Thymus (tissue), 11 donors: ENCODE data around the gene SMU1. TPM values are rescaled to one million over a fixed set of nuclear protein-coding genes. Genes with fewer than 3 reads are reported as not detected.

Experiments used
- DNase-seq, 9 donors: peaks; one replicate each; pipeline ENCODE4 v3.0.0-alpha.2; 2013; ENCODE audit warnings: low spot score in 9 of 9, low read depth in 6 of 9, missing footprints in 1 of 9
- H3K27ac ChIP-seq, 2 donors: one replicate each; pipeline ENCODE4 v1.5.1; 2013; ENCODE audit warnings: control low read depth in 1 of 2, low read depth in 1 of 2, low read length in 1 of 2, mild to moderate bottlenecking in 1 of 2, moderate library complexity in 1 of 2
- H3K27me3 ChIP-seq, 2 donors: one replicate each; pipeline ENCODE4 v1.5.1; 2013; ENCODE audit warnings: low read length in 1 of 2; ENCODE audit not compliant: control insufficient read depth in 2 of 2, insufficient read depth in 1 of 2
- H3K36me3 ChIP-seq, 2 donors: one replicate each; pipeline ENCODE4 v1.5.1; 2013; ENCODE audit warnings: low read length in 1 of 2, mild to moderate bottlenecking in 1 of 2, moderate library complexity in 1 of 2; ENCODE audit not compliant: control insufficient read depth in 2 of 2, insufficient read depth in 2 of 2
- H3K4me1 ChIP-seq, 2 donors: one replicate each; pipeline ENCODE4 v1.5.1; 2013; ENCODE audit warnings: low read length in 2 of 2; ENCODE audit not compliant: control insufficient read depth in 2 of 2, insufficient read depth in 2 of 2
- H3K4me3 ChIP-seq, 2 donors: one replicate each; pipeline ENCODE4 v1.5.1; 2013; ENCODE audit warnings: low read length in 2 of 2, control low read depth in 1 of 2, mild to moderate bottlenecking in 1 of 2
- H3K9me3 ChIP-seq, 2 donors: one replicate each; pipeline ENCODE4 v1.5.1; 2013; ENCODE audit warnings: low read length in 1 of 2, mild to moderate bottlenecking in 1 of 2; ENCODE audit not compliant: control insufficient read depth in 2 of 2, insufficient read depth in 1 of 2
- WGBS: extraction: QIAGEN DNeasy Blood & Tissue Kit; methylation state at CpG from one replicate; pipeline ENCODE4 v1.1.7; 2013; 5-methylcytosine and 5-hydroxymethylcytosine counted together
- polyA plus RNA-seq: library from polyadenylated mRNA; stranded (reverse); fragments of 200-250 nt; gene quantifications from one replicate; pipeline ENCODE4 v1.2.3, GENCODE V29; 2013
- total RNA-seq: library from RNA; stranded (reverse); fragments of 120-200 nt; gene quantifications from one replicate; pipeline ENCODE4 v1.2.4, GENCODE V29; 2013
- donor health status: healthy.

The SMU1 gene
- total and polyA plus RNA-seq, 2 donors, result 14.9 to 27.3 TPM

DNA sequence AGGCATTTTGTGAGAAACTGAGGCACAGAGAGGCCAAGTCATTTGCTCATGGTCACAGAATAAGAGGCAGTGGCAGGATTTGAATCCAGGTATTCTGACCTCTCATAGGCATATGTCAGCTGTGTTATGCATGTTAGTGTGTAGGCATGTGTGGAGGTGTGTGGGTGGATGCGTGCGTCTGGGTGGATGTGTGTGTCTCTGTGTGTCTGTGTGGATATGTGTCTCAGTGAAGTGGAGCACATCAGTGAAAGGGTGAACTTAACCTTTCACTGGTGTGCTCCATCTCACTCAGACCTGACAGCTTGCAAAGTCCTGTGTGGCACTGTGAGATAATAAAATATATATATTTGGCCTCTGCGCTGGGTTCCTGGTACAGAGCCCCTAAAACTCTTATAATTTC, 32.0 kb upstream of the SMU1 start:
- H3K9me3 ChIP-seq, result no peaks in the 10 kb centered on the region
- H3K27ac ChIP-seq, result no peak overlapping the region
- no peak overlapping the region for H3K4me3 ChIP-seq
- H3K4me1 ChIP-seq, result peaks cover 0 to 9% of the 10 kb centered on the region in 2 donors
- no peak for DNase-seq
- H3K27me3 ChIP-seq, result no peaks in the 10 kb centered on the region
- WGBS, result 96% methylated on average over 3 of the region's 3 CpGs
- H3K36me3 ChIP-seq, result peaks cover 15 to 30% of the 10 kb centered on the region in 2 donors

DNA sequence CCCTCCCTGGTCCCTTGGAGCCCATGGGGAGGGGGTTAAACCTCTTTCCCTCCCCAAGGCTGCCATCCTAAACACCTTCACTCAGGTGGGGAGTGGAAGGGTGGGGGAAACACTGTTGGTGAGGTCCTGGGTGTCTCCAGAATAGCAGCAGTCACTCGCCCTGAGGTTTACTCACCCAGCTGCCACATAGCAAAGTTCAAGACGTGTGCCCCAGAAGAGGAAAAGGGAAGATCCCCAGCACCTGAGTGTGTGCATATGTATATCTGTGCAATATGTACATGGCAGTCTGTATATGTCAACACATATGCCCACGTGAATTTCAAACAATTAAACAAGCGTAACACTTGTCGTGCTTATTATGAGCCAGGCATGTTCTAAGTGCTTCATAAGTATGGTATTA, 31.3 kb upstream of the SMU1 start:
- Histone ChIP-seq H3K4me1 (peaks cover 0 to 9% of the 10 kb centered on the region in 2 donors), H3K9me3 (no peaks in the 10 kb centered on the region), H3K27ac (no peak overlapping the region), H3K4me3 (no peak overlapping the region), H3K27me3 (no peaks in the 10 kb centered on the region), H3K36me3 (peaks cover 9 to 23% of the 10 kb centered on the region in 2 donors)
- 75% methylated on average over 5 of the region's 5 CpGs for WGBS
- DNase-seq, result no peak

DNA sequence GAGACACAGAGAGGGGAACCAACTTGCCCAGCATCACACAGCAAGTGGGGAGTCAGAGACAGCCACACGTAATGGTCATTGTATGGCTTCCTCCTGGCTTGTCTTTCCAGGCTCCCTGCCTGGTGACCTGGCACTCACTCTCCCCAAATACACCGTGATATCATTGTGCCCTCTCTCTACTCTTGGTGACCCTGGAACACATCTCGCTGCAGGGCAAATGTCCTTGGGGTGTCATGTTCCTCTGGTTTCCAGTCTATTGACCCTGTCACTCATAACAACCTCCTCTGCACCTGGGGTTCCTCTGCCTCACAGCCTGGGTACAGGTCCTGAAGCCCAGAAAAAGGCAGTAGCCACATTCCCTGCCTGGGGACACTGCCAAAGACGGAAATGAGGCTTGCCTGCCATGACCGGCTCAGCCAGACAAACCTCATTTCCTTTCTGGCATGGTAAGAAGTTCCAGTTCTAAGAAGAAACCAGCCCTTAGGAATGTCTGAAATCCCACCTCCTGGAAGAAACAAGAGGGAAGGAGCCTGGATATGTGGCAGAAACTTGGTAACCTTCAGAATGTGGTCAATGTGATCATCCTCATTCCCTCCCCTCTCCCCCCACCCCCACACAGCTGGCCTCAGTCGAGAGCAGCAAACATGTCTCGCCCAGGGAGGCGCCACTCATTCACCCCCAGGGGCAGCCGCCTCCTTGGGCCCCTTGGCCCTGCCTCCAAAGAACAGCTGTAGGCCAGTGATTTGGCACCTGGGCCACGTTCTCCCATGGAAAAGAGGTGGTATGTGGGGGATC, 30.6 kb upstream of the SMU1 start:
- no peaks in the 10 kb centered on the region for H3K27me3 ChIP-seq
- H3K4me1 ChIP-seq, result peaks cover 0 to 9% of the 10 kb centered on the region in 2 donors
- H3K36me3 ChIP-seq, result peaks cover 6 to 16% of the 10 kb centered on the region in 2 donors
- DNase-seq, result no peak
- no peak overlapping the region for H3K4me3 ChIP-seq
- WGBS, result 85% methylated on average over 10 of the region's 10 CpGs
- no peak overlapping the region for H3K27ac ChIP-seq
- H3K9me3 ChIP-seq, result no peaks in the 10 kb centered on the region

DNA sequence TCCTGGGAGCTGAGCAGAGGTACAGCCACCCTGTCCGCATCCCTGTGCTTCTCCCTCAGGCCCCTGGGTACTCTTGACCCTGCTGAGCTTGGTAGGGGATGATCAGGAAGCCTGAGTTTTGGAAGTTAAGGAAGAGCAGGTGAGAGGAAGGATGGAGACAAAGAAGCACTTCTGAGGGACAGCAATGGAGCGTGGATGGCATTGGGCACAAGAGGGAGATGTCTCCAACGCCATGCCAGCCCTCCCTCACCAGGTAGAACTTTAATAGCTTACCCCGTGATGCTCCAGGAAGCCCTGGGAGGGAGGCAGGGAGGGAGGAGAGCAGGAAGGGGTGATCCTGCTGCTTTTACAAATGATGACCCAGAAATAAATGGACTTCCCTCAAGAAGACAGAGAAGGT, 29.9 kb upstream of the SMU1 start:
- no peak overlapping the region for H3K4me3 ChIP-seq
- no peak overlapping the region for H3K27ac ChIP-seq
- 80% methylated on average over 4 of the region's 4 CpGs for WGBS
- H3K36me3 ChIP-seq, result peaks cover 0 to 10% of the 10 kb centered on the region in 2 donors
- no peaks in the 10 kb centered on the region for H3K9me3 ChIP-seq
- peaks cover 0 to 9% of the 10 kb centered on the region in 2 donors for H3K4me1 ChIP-seq
- H3K27me3 ChIP-seq, result no peaks in the 10 kb centered on the region
- DNase-seq, result no peak

DNA sequence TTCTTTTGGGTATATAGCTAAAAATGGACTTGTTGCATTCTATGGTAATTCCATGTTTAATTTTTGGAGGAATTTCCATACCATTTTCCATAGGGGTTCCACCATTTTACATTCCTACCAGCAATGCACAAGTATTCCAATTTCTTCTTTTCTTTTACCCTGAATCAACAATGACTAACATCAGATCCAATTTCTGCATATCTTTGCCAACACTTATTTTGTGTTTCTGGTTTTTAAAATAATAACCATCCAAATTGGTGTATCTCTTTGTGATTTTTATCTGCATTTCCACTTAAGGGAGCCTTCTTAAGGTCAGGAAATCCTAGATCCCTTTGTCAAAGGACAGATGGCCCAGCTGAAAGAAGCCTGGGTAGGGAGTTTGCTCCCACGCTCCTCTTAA, 29.5 kb upstream of the SMU1 start:
- H3K4me3 ChIP-seq, result no peak overlapping the region
- DNase-seq, result no peak
- WGBS, result 100% methylated on average over 1 of the region's 1 CpG
- H3K36me3 ChIP-seq, result peaks cover 0 to 6% of the 10 kb centered on the region in 2 donors
- H3K27ac ChIP-seq, result no peak overlapping the region
- peaks cover 0 to 9% of the 10 kb centered on the region in 2 donors for H3K4me1 ChIP-seq
- H3K9me3 ChIP-seq, result no peaks in the 10 kb centered on the region
- no peaks in the 10 kb centered on the region for H3K27me3 ChIP-seq

DNA sequence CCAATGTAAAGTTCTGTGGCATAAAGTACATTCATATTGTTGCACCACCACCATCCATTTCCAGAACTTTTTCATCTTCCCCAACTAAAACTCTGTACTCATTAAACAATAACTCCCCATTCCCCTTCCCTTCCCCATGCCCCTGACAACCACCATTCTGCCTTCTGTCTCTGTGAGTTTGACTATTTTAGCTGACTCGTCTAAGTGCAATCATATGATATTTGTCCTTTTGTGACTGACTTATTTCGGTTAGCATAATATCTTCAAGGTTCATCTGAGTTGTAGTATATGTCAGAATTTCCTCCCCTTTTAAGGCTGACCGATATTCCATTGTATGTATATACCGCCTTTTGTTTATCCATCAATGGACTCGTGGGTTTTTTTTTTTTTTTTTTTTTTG, 29.0 kb upstream of the SMU1 start:
- no peaks in the 10 kb centered on the region for H3K9me3 ChIP-seq
- H3K36me3 ChIP-seq, result peaks cover 0 to 5% of the 10 kb centered on the region in 2 donors
- H3K27ac ChIP-seq, result no peak overlapping the region
- 96% methylated on average over 5 of the region's 5 CpGs for WGBS
- no peak for DNase-seq
- H3K4me3 ChIP-seq, result no peak overlapping the region
- H3K4me1 ChIP-seq, result peaks cover 0 to 9% of the 10 kb centered on the region in 2 donors
- H3K27me3 ChIP-seq, result no peaks in the 10 kb centered on the region

DNA sequence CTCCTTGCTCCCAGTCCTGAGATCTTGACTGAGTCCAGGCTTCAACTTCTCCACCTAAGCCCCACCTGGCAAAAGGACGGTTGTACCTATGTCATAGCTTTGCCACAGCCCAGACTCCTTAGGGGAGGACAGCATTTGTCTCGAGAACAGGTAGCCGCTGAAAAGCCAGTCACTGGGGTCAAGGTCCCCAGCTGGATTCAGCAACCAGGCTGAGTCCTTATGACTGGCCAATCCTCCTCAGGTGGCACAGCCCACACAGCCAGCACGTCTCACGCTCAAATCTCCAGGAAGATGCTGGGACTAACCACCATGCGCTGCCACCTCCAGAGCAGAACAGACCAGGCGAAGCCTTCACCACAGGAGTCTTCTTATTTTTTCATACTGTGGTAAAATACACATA, 27.9 kb upstream of the SMU1 start:
- 91% methylated on average over 7 of the region's 7 CpGs for WGBS
- DNase-seq, result no peak

DNA sequence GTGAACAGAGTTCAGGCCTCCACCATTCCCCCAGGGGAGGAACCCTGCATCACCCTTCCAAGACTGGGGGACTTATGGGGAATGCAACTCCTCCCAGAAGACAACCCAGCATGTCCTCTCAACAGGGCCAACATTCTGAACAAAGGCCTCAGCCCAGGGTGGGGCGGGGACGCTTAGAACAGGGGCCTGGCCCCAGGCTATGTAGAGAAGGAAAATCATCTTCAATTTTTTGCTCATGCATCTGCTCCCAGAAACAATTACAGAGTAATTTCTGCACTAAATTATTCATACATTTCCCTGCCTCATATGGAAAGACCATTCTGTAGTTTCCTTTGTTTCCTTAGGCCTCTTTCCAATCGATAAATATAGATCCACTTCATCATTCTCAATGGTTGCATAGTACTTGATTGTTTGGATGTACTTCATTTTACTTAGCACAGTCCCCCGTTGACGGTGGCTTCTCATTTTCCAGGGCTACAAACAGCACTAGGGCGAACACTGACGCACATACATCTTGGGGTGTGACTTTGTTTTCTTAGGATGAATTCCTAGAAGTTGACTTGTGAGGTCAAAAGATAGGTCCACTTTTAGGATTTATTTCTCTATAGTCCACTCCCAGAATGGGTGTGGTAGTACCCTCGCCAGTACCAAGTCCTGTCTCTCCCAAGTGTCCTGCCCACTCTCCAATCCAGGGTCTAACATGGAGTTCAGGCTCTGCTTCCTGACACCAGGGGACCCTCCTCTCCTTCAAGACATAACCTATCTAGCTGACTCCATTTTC, 27.2 kb upstream of the SMU1 start:
- Histone ChIP-seq H3K36me3 (no peaks in the 10 kb centered on the region), H3K27me3 (no peaks in the 10 kb centered on the region), H3K27ac (no peak overlapping the region), H3K9me3 (no peaks in the 10 kb centered on the region), H3K4me3 (no peak overlapping the region), H3K4me1 (peaks cover 0 to 9% of the 10 kb centered on the region in 2 donors)
- WGBS, result 98% methylated on average over 8 of the region's 8 CpGs
- no peak for DNase-seq

More for the DNA sequence above, 27.9 kb upstream of the SMU1 start:
- Histone ChIP-seq H3K9me3 (no peaks in the 10 kb centered on the region), H3K4me1 (peaks cover 0 to 9% of the 10 kb centered on the region in 2 donors), H3K36me3 (no peaks in the 10 kb centered on the region), H3K27me3 (no peaks in the 10 kb centered on the region), H3K27ac (no peak overlapping the region), H3K4me3 (no peak overlapping the region)

DNA sequence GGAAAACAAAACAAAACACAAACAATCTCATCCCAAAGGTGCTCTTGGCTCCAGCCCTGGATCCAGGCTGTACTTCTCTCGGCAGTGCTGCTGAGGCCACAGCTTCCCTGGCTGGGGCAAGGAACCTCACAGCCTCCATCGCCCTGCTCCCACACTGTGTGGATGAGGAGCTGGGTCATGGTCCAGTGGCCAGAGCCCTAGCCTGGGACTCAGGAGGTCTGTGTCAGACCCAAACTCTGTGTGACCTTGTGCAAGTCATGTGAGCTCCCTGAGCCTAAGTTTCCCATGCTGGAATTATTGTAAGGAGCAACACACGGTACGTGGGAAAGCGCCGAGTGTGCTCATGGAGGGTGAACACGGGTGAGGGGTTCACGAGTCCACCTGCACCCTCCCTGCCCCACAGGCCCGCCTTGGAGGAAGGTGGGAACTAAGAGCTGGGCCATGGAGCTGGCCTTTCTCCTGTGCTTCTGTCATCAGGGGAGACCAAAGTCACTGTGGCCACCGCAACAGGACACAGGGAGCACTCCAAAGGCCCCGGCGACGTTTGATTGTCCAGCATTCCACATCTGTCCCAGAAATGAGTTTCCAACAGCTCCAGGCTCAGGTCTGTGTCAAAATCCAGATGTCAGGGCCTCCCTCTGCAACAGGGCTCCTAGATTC, 26.2 kb upstream of the SMU1 start:
- H3K36me3 ChIP-seq, result no peaks in the 10 kb centered on the region
- H3K27ac ChIP-seq, result no peak overlapping the region
- H3K4me1 ChIP-seq, result peaks cover 0 to 7% of the 10 kb centered on the region in 2 donors
- H3K9me3 ChIP-seq, result no peaks in the 10 kb centered on the region
- no peak overlapping the region for H3K4me3 ChIP-seq
- no peaks in the 10 kb centered on the region for H3K27me3 ChIP-seq
- no peak for DNase-seq
- WGBS, result 97% methylated on average over 13 of the region's 13 CpGs
